ENCODE results near the gene TSPAN10. TPM values are rescaled to one million over a fixed set of nuclear protein-coding genes. Genes with fewer than 3 reads are reported as not detected.
A peak's percentile ranks its signal among the peaks of the same experiment; 100 is the strongest.
"Not testable (repeated sequence)": the region's sequence is repeated elsewhere in the genome, so short reads cannot be mapped to it uniquely, and the experiment has no call there.

TSPAN10 gene
- total RNA-seq, 2 donors from 2014 or later, result 1.3 to 1.8 TPM

DNA sequence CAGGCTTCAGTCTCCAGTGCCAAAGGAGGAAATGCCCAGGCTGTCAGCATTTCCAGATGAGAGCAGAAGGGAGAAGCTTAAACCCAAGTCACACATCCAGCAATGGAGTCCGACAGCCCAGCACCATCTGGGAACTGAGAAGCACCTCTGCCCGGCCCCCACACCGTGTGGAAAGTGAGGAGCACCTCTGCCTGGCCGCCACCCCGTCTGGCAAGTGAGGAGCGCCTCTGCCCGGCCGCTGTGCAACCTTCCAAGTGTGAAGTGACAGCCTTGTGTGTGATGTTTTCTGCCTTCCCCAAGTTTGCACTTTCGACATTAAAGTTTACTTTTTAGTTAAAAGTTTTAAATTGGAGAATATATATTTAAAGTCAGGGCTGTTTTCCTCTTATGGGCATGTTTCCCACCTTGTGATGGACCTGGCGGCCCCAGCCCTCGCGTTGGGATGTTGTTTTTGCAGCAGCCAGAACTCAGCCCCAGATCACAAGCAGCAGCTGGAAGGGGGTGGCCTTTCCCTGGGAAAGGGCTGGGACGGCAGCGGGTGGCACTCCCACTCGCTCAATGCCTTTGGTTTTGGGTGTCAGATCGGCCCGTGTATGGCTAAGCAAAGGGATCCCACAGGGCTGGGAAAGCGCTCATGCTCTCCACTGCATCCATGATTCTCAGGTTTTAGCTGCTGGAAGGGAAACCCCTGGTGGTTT lies 36.7 kb downstream of the TSPAN10 start:
- DNase-seq, result no peak
- Mint-ChIP-seq H3K4me3 (no peak overlapping the region), H3K27ac (no peak overlapping the region), H3K36me3 (ENCODE audit: low read depth) (peaks cover 48% of the 10 kb centered on the region), H3K9me3 (peaks cover 4% of the 10 kb centered on the region), H3K27me3 (ENCODE audit: insufficient read depth) (no peaks in the 10 kb centered on the region), H3K4me1 (no peaks in the 10 kb centered on the region)
- no peaks in the 10 kb centered on the region for H3K4me1 ChIP-seq (ENCODE audit: control insufficient read depth, insufficient read depth, low read length)
- H3K27ac ChIP-seq (ENCODE audit: low read depth, low read length), result no peak overlapping the region
- WGBS, 2 experiments (ENCODE audit: insufficient coverage in 1 of 2, insufficient read length in 1 of 2), result 92 to 95% methylated on average over 14 to 18 of the region's 18 CpGs
- H3K9me3 ChIP-seq (ENCODE audit: control insufficient read depth, low read length), result no peaks in the 10 kb centered on the region
- TF ChIP-seq, protein P1, sequence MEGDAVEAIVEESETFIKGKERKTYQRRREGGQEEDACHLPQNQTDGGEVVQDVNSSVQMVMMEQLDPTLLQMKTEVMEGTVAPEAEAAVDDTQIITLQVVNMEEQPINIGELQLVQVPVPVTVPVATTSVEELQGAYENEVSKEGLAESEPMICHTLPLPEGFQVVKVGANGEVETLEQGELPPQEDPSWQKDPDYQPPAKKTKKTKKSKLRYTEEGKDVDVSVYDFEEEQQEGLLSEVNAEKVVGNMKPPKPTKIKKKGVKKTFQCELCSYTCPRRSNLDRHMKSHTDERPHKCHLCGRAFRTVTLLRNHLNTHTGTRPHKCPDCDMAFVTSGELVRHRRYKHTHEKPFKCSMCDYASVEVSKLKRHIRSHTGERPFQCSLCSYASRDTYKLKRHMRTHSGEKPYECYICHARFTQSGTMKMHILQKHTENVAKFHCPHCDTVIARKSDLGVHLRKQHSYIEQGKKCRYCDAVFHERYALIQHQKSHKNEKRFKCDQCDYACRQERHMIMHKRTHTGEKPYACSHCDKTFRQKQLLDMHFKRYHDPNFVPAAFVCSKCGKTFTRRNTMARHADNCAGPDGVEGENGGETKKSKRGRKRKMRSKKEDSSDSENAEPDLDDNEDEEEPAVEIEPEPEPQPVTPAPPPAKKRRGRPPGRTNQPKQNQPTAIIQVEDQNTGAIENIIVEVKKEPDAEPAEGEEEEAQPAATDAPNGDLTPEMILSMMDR (conservative IDR thresholded peaks at IDR 0.05), result no peak
- no peaks in the 10 kb centered on the region for H3K27me3 ChIP-seq (ENCODE audit: control insufficient read depth, insufficient read depth, low read length, poor library complexity, severe bottlenecking)
- H3K4me3 ChIP-seq (ENCODE audit: low read length), result no peak overlapping the region
- H3K36me3 ChIP-seq (ENCODE audit: control insufficient read depth, insufficient read depth, low read length), result peaks cover 49% of the 10 kb centered on the region
- H3K9ac ChIP-seq (ENCODE audit: extremely low read depth, low read length, poor library complexity, severe bottlenecking), result no peak overlapping the region

DNA sequence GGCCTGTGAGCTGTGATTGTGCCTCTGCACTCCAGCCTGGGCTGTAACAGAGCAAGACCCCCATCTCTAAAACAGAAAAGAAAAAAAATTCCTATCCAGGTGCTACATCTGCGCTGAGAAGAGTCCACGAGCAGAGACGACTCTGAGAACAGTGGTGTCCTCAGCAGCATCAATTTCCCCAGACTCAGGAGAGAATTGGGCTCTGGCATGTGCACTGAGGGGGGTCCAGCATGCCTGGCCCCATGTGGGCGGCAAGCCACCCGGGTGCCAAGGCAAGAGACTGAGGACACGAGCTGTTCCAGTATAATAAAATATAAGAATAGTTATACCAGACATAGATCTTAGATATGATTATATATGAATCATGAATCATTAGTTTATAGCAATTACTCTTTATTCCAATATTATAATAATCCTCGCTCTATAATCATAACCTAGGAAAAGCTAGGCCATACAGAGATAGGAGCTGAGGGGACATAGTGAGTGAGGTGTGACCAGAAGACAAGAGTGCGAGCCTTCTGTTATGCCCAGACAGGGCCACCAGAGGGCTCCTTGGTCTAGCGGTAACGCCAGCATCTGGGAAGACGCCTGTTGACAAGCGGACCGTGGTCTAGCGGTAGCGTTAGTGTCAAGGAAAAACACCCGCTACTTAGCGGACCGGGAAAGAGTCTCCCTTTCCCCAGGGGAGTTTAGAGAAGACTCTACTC lies 38.7 kb downstream of the TSPAN10 start:
- not testable (repeated sequence) for H3K4me1 Mint-ChIP-seq; H3K27ac ChIP-seq (ENCODE audit: low read depth, low read length); H3K27ac Mint-ChIP-seq; H3K4me3 ChIP-seq (ENCODE audit: low read length); H3K9ac ChIP-seq (ENCODE audit: extremely low read depth, low read length, poor library complexity, severe bottlenecking); H3K9me3 Mint-ChIP-seq; H3K4me3 Mint-ChIP-seq; H3K27me3 Mint-ChIP-seq (ENCODE audit: insufficient read depth); H3K9me3 ChIP-seq (ENCODE audit: control insufficient read depth, low read length); H3K4me1 ChIP-seq (ENCODE audit: control insufficient read depth, insufficient read depth, low read length); H3K27me3 ChIP-seq (ENCODE audit: control insufficient read depth, insufficient read depth, low read length, poor library complexity, severe bottlenecking)
- TF ChIP-seq, protein P1 (conservative IDR thresholded peaks at IDR 0.05), result peak; percentile 76
- WGBS, 2 experiments (ENCODE audit: insufficient coverage in 1 of 2, insufficient read length in 1 of 2), result 52 to 53% methylated on average over 8 to 11 of the region's 18 CpGs
- peaks cover 30% of the 10 kb centered on the region for H3K36me3 ChIP-seq (ENCODE audit: control insufficient read depth, insufficient read depth, low read length)
- DNase-seq, result peak; percentile 81
- peaks cover 31% of the 10 kb centered on the region for H3K36me3 Mint-ChIP-seq (ENCODE audit: low read depth)

DNA sequence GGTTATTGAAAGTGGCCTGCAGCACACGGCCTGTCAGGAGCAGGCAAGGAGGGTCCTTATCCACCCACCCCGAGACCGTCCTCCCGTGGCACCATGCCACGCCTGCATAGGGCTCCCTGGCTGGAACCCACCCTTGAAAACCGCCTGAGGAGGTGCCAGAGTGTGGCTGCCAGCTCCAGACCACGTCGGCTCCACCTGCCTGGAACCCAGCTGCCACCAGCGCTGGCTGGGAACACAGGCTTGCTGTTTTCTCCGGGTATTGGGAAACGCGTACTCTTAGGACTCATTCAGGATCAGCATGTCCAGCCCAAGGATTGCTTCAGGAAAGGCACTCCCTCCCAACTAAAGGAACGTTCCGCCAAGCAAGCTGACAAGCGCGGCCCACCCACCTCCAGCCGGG lies 39.9 kb downstream of the TSPAN10 start:
- H3K27me3 Mint-ChIP-seq (ENCODE audit: insufficient read depth), result no peaks in the 10 kb centered on the region
- TF ChIP-seq, protein P1 (conservative IDR thresholded peaks at IDR 0.05), result no peak
- peaks cover 4% of the 10 kb centered on the region for H3K9me3 Mint-ChIP-seq
- no peak overlapping the region for H3K4me3 Mint-ChIP-seq
- Histone ChIP-seq H3K27ac (ENCODE audit: low read depth, low read length) (no peak overlapping the region), H3K9ac (ENCODE audit: extremely low read depth, low read length, poor library complexity, severe bottlenecking) (no peak overlapping the region), H3K27me3 (ENCODE audit: control insufficient read depth, insufficient read depth, low read length, poor library complexity, severe bottlenecking) (no peaks in the 10 kb centered on the region), H3K4me3 (ENCODE audit: low read length) (no peak overlapping the region), H3K36me3 (ENCODE audit: control insufficient read depth, insufficient read depth, low read length) (peaks cover 26% of the 10 kb centered on the region), H3K4me1 (ENCODE audit: control insufficient read depth, insufficient read depth, low read length) (no peaks in the 10 kb centered on the region), H3K9me3 (ENCODE audit: control insufficient read depth, low read length) (no peaks in the 10 kb centered on the region)
- DNase-seq, result peak; percentile 46
- no peaks in the 10 kb centered on the region for H3K4me1 Mint-ChIP-seq
- 94 to 95% methylated on average over 10 to 17 of the region's 17 CpGs for WGBS, 2 experiments (ENCODE audit: insufficient coverage in 1 of 2, insufficient read length in 1 of 2)
- peaks cover 25% of the 10 kb centered on the region for H3K36me3 Mint-ChIP-seq (ENCODE audit: low read depth)
- no peak overlapping the region for H3K27ac Mint-ChIP-seq
